Stimulated activated CD8-positive, alpha-beta memory T cell treated with anti-CD3 and anti-CD28 coated beads, Interleukin-15, amount 100 ng/mL, for 24 hours (primary cell): ENCODE data around the gene C2orf92.
"Not testable (repeated sequence)": the region's sequence is repeated elsewhere in the genome, so short reads cannot be mapped to it uniquely, and the experiment has no call there.

Experiments
- DNase-seq: peaks from one replicate; pipeline ENCODE4 v3.0.0-alpha.2; 2020; ENCODE audit warnings: low read depth

Gene C2orf92

DNA sequence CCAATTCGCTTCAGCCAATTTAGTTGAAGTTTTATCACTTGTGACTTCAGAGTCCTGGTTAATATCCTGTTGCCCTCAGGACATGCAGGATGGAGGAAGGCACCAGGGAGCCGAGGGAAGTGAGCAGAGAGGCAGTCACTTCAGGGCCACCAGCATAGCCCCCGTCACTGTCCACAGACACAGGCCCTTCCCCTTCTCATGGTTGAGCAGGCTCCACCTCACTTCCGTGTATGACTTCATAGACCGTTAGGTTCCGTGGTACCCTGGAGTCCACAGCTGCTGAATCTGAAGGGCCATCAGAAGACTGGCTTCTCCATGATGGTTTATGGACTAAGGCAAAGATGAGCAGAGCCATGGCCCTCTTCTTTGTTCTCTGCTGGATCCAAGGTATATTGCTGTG, at the start of gene C2orf92:
TSS of gene C2orf92 (plus strand) at position 266 of the 400 bp plus-strand sequence. CDS start at position 342, 76 bp downstream.
- DNase-seq: no peak

DNA sequence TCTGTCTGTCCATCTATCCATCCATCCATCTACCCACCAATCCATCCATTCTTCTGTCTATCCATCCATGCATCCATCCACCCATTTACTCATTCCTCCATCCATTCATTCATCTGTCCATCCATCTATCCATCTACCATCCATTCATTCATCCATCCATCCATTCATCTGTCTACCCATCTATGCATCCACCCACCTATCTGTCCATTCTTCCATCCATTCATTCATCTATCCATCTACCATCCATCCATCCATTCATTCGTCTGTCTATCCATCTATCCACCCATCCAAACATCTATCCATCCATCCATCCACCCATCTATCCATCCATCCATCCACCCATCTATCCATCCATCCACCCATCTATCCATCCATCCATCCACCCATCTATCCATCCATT, 49.0 kb upstream of the C2orf92 start:
- not testable (repeated sequence) for DNase-seq

DNA sequence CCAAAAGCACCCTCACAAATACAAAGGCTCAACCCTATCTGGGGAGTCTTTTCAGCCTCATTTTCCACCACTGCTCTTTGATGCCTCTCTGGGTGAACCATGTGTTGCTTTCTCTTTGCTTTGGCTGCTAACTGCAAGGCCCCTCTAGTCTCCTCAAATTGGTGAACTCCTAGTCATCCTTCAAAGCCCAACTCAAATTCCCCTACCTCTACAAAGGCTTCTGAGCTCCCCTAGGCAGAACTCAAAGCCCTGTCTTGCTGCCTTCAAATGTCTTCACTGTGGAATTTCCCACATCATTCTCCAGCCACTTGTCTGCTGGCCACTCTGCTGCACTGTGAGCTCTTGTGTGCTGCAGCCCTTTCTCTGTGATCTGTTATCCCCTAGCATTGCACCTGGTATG, 46.5 kb upstream of the C2orf92 start:
- not testable (repeated sequence) for DNase-seq

DNA sequence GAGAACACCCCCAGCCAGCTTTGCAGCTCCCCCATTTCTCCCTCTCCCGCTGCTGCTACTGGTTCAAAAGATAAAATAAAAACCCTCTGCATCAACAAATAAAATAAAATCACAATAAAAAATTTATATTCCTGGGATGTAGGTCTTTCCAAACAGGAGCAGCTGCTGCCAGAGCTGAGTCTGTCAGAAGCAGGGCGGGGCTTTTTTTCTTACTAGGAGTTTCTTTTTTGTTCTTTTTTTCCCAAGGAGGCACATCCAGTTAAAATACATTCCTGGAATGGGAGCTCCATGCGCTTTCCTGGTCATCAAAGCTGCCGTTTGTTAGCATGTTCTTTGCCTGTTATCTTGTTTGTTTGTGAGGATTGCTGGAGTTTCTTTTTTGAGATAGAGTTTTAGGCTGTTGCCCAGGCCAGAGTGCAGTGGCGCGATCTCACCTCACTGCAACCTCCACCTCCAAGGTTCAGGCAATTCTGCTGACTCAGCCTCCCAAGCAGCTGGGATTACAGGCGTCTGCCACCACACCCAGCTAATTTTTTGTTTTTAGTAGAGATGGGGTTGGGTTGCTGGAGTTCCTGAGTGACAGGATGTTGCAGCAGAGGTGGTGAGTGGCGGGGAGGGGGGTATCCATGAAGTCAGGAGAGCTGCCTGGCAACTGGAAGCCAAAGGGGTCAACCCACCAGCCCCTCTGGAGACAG, 44.0 kb upstream of the C2orf92 start:
- DNase-seq: not testable (repeated sequence)

DNA sequence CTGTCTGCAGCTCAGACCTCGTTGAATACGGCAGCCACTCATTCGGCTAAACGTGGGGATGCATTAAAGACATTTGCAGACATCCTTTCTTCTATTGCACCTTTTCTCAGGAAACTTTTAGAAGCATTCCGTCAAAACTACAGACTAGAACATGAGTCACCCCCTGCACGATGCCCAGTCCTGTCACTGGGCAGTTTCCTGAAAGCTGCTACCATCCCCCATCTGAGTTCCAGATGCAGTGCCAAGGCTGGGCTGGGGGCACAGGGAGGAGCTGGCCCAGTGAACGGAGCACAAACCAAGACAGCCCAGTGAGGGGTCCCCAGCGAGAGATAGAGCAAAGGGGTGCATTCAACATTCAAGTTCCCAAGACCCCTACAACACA, 43.5 kb upstream of the C2orf92 start:
- not testable (repeated sequence) for DNase-seq

DNA sequence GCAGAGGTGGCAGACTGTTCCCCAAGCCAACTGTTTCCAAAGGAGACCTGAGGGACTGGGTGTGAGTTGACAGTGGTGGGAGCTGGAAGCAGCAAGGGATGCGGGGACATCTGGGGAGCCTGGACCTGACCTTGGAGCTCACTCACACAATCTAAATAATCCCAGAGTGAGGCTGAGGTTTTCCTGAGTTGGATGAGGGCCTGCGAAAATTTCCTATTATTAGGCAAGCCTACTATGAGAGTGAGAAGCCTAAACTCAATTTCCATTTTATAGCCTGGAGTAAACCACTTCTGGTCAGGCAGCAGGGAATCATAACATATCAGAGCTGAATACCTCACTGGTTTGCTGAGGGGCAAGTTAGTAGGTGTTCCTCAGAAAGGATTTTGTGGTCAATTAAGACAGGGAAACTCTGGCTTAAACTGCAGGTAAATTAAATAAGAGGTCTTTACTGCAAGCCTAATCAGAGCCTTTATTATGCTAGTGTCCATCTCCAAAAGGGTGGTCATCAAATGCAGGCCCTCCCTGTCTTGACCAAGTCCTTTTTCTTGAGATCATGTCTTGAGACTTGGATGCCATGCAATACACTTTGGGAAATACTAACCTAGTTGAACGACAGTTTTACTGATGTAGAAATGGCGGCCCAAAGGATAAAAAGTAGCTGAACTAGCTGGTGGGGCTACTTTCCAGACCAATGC, 25.3 kb upstream of the C2orf92 start:
- no peak for DNase-seq

DNA sequence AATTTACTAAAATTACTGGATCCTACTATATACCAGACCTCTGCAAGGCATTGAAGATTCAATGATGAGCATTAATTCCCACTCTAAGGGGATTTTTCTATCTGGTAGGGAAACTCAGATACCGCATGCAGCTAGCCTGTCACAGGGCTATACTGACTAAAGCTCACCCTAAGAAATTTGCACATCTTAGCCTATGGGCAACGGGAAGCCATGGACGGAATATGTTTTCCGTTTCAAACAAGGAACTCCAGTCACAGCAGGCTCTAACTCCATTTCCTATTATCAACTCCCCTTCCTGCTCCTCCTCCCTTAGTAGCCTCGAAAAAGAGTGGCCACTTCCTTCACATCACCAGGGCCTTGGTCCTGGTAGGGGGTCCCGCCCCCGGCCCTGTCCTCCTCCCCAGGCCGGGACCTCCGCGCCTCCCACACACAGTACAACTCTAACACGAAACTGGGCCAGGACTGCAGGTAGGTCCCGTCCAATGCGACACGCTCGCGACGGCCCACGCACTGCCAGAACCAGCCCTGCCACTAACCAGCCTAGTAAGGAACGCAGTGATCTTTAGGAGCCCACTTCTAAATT, 24.3 kb upstream of the C2orf92 start:
- DNase-seq: no peak

DNA sequence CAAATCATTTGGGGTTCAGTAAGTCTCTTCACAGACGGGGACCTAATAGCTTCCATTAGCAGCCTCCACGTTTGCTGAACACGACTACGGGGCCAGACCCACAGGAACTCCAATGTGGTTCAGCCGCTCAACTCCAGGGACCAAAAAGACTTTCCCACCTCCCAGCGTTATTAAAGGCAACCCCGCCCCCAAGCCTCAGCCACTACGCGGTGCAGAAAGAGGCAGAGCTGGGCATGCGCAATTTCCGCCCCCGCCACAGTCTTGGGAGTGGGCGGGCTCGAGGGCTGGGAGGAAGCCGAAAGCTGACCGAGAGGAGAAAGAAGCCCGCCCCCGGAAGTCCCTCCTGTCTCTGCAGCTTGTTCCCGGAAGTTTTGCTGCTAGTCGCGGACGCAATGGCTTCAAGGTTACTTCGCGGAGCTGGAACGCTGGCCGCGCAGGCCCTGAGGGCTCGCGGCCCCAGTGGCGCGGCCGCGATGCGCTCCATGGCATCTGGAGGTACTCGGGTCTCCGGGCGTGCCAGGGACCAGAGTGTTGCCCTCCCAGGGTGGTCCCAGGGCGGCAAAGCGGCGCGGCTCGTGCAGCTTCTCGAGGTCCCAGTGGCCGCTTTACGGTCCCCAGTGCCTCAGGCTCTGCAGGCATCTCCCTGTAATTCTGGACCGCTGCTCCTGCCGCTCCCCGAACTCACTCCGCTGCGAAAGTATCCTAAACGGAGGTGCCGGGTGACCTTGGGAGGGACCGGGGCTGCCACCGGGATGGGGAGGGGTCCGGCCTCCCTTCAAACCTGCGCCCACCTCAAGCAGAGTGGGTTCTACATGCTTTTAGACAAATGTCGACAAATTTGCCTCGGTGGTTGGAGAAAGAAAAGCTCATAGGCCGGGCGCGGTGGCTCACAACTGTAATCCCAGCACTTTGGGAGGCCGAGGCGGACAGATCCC, 23.6 kb upstream of the C2orf92 start, which contains the start of gene COX5B:
TSS of gene COX5B (plus strand) at position 368 of the 935 bp plus-strand sequence. CDS start at position 393, 25 bp downstream.
- peak; percentile 94 for DNase-seq

DNA sequence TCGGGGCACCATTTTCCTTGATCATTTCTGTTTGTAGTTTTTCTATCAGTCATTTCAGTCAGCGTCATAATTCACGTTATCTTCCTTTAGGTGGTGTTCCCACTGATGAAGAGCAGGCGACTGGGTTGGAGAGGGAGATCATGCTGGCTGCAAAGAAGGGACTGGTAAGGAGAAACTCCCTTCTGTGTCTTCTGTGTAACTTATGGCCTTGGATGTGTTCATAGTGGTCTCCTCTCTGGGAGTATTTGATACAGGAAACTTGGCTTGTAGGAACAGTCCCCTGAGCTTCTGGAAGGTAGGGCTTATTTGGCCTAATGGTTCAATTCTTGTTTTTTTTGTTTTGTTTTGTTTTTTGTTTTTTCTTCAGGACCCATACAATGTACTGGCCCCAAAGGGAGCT, 22.5 kb upstream of the C2orf92 start:
- no peak for DNase-seq

DNA sequence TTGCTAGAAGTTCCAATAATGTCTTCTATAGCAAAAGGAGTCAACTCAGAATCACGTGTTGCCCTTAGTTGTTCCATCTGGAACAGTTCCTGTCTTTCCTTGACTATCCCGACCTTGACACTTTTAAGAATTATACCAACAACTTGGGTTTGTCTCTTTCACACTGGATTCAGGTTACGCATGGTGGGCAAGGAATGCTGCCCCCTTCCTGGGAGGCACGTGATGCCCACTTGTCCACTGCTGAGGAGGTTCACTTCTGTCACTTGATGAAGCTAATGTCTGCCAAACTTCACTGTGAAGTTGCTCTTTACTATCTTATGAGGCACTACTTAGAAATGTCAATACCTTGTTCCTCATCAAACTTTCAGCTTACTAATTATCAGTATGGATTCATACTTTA, 18.4 kb upstream of the C2orf92 start:
- no peak for DNase-seq

DNA sequence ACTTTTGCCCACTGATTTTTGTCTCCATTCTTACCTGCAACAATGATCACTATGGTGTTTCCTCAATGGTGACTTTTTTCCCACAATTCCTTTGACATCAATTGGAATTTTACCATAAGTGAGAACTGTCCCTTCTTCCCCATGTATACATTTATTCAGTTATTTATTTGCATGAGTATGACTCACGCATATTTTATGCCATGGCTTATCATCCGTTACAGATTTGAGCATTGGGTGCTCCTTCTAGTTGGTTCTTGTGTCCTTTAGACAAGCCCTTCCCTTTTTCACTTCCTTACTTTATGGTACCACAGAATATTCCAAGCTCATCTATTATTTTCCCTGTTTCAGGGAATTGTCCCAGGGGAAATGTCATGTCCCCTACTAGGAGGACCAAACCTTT, 16.0 kb upstream of the C2orf92 start:
- no peak for DNase-seq

DNA sequence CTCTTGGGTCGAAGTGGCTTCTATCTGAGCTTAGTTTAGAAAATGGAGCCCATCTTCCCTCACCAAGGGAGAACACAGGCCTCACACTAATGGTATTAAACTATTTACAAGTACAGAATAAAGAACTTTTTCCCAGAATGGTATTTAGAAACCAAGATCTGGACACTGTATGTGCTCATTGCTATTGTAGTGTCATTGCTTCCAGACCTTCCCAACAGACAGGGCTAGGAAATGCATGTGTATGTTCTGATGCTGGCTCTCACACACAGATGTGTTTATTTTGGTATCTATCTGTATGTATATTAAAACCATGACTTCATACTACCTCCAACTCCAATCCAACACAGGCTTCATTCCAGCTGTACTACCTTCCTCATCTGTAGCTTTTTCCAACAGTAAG, 15.6 kb upstream of the C2orf92 start:
- DNase-seq: no peak

DNA sequence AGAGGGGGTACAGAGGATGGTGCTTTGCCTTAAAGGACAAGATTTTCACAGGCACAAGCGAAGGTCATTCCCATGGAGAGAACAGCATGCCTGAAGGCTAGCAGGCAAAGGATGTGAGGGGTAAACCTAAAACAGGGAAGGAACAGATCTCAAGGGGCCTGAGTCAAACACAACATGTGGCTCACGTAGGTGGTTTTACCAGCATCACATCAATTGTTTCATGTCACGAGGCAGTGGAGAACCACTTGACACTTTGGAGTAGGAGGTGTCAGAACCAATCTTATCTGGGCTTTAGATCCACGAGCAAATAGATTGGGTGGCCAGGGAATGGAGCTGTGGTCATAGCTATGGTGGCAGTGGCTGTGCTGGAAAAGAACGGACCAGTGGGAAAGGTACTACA, 15.2 kb upstream of the C2orf92 start:
- no peak for DNase-seq

DNA sequence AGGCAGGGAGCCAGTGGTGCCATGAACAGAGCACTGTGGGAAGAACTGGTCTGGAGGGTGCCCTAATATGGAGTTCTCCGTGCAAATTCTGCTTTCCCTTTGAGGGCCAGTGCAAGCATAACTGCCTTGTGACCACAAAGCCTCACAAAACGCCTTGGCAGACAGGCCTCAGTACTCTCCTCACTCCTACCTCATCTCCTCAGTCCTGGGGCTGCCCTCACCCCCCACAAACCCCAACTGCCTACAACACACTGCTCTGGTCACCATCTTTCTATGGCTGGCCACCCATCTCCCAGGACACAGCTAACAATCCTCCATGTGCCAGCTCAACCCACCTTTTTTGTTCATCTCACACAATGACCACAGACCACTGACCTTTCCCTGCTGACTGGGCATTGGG, 14.7 kb upstream of the C2orf92 start:
- DNase-seq: no peak

DNA sequence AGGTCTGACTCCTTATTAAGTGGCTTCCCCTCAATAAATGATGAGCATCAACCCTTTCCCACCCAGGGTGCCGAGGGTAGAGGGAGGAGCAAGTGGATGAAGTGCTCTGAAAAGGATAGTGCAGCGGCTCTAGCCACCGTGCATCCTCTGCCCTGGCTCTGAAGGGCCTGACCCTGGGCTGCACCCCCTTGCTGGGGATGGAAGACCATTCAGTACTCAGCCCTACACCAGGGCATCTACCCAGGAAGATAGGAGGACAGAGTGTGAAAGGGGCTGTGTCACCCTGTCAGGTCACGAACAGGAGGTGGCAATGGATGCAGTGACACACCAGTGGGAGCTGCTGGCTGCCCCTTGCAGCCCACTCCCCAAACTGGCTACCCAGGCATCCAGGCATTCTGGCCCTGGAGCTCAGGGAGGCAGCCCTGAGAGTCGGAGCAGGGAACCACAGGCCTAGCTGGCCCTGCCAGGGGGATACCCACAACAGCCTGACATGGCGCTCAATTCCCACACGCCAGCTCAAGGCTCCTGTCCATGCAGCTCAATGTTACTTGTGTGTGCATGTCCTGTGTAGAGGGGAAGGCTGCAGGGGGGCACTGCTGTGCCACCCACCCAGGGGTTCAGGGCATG, 13.3 kb upstream of the C2orf92 start:
- DNase-seq: no peak

DNA sequence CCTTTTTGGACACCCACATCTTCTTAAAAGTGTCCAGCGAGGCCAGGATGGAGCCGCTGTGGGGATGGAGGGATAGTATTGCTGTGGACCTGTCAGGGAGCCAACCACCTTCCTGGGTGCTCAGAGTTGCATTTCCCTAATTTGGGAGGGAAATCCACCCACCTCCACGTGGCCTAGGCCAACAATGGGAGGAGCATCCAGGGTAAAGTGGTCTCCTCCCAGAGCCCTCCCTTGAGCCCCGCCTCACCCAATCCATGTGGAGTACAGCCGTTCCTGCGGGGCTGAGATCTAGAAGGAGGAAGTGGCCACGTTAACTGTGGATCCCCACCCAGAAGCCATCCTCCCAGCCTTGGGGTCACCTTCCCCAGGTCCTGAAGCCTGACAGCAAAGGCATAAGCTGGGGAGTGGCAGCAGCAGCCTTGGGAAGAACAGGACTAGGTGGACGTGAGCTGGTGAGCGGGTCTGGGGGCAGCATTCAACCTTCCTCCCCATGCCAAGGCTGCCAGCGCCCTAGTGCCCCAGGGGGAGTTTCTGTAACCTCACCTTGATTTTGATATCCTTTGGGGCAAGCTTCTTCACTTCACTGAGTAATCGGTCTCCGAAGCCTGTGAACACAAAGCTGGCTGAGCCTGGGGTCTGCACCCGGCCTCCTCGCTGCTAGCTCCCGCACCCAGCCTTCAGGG, 12.5 kb upstream of the C2orf92 start:
- no peak for DNase-seq

DNA sequence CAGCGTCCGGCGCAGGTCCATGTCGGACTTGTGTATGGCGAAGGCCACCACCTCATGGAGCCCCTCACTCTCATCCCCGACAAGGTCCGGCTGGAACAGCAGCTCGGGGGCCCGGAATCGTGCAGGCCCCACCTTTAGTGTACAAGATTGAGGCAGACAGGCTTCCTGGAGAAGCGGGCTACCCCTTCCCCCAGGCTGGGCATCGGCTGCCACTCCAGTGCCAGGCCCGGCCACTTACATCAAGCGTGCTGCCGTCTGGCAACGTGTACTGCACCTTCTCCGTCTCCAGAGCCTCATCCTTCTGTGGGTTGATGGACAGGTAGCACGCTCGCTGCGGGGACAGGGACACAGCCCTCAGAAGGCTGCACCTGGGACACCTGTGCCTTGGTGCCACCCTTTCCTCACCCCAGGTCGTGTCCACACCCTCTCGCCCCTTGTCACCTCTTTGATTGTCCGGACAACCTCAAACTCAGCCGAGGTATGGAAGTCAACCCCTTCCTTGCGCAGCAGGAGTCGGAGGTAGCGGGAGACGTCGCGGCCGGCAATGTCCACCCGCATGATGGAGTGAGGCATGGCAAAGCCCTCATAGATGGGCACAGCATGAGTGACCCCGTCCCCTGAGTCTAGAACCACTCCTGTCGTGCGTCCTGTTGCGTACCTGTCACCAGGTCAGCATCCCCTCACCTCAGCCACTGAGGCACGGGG, 11.4 kb upstream of the C2orf92 start:
- no peak for DNase-seq

DNA sequence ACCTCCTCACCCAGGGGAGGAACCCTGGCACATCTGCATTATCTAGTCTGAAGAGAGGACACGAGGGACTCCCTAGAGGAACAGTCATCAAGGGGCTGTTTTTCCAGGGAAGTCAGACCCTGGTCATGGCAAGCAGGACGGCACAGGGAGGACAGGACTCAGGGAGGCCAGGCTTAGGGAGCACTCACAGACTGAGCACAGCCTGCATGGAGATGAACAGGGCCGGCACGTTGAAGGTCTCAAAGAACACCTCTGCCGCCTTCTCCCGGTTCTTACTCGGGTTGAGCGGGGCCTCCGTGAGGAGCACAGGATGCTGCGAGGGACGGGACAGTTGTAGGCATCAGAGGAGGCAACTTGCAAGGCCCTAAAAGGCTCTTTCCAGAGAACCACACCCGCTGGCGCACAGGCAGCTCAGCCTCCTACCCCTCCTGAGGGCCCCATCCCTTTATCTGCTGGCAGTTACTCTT, 10.8 kb upstream of the C2orf92 start:
- DNase-seq: no peak

DNA sequence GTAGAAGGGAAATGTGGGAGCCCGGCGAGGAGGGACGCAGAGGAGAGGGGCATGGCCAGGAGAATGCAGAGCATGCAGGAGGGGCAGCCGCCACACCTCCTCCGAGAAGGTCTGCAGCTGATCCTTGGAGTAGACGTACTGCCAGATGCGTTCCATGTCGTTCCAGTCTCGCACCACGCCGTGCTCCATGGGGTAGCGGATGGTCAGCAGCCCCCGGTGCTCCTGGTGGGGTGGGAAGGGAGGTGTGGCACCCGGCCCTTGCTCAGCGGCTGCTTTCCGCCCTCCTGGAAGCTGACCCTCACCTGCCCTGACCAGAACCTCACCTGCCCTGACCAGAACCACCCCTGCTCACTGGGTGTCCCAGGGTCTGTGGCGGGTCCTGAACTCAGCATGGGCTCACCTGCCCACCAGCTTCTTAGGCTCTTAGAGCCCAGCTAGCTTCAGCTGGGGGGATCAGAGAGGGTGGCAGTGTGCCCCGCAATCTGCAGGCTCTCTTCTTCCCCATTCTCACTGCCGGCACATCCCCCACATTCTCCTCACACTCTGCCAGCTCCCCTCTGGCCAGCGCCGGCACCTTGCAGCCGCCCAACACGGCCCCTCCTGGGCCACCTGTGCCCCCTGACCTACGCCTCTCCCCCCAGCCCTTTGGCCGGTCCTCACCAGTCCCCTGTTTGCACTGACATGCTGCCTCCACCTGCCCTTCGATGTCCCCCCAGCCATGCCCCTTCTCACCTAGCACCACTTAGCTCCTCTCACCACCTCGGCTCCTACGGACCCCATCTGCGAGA, 10.1 kb upstream of the C2orf92 start:
- no peak for DNase-seq
